Endothelial cell of umbilical vein (primary cell): Measurements from ENCODE around the gene SAMD11.

Experiments used
- CTCF ChIP-seq, 2 donors: IDR thresholded peaks; 1 replicate in 1 of 2; 2 replicates in 1 of 2; pipeline ENCODE4 v1.5.1; 2011; ENCODE audit warnings: low read length in 2 of 2, mild to moderate bottlenecking in 2 of 2, moderate library complexity in 2 of 2, control low read depth in 1 of 2, inconsistent platforms in 1 of 2, low read depth in 1 of 2; ENCODE audit not compliant: insufficient read depth in 1 of 2; ENCODE audit errors: extremely low read depth in 1 of 2
- FOS ChIP-seq: IDR thresholded peaks from 2 replicates; pipeline ENCODE4 v1.6.1; 2011; ENCODE audit warnings: mild to moderate bottlenecking, low read length, moderate library complexity, borderline replicate concordance; ENCODE audit not compliant: insufficient read depth
- MAX ChIP-seq: IDR thresholded peaks from 2 replicates; pipeline ENCODE4 v1.6.1; 2011; ENCODE audit not compliant: insufficient read depth, insufficient read length
- MYC ChIP-seq: IDR thresholded peaks from one replicate; pipeline ENCODE4 v1.6.1; 2011; ENCODE audit warnings: mild to moderate bottlenecking, low read depth, low read length
- POLR2A ChIP-seq: IDR thresholded peaks from 2 replicates; pipeline ENCODE4 v1.6.1; 2012; ENCODE audit warnings: low read depth, mild to moderate bottlenecking, control low read depth, low read length

- TF ChIP-seq CTCF (IDR thresholded peaks at IDR 0.05; ENCODE audit: extremely low read depth in 1 of 2, insufficient read depth in 1 of 2, low read depth in 1 of 2, low read length in 2 of 2), result no peak
- TF ChIP-seq POLR2A, result no peak
- TF ChIP-seq MAX, result no peak
- TF ChIP-seq MYC, result no peak
- no peak for TF ChIP-seq FOS
These were observed 11.6 kb upstream of the SAMD11 start for GRCh38 chr1:911875-912739.
